Measurements from ENCODE around the gene GLB1L2.

The GLB1L2 gene

GRCh38 chr11:134289167-134289566 is 42.6 kb upstream of the GLB1L2 start:
- no peak for DNase-seq
- Histone ChIP-seq H3K9me3 (ENCODE audit: control extremely low read depth in 1 of 5, control insufficient read depth in 4 of 5, insufficient read depth in 2 of 5, low read depth in 1 of 5, low read length in 4 of 5) (no peaks in the 10 kb centered on the region), H3K36me3 (ENCODE audit: control insufficient read depth in 4 of 4, insufficient read depth in 4 of 4, low read length in 3 of 4) (no peaks in the 10 kb centered on the region), H3K4me1 (ENCODE audit: control extremely low read depth in 1 of 4, control insufficient read depth in 4 of 4, insufficient read depth in 4 of 4, low read length in 3 of 4) (no peaks in the 10 kb centered on the region), H3K27me3 (replicated peaks in 2 of 5; ENCODE audit: control insufficient read depth in 4 of 5, insufficient read depth in 5 of 5, low read length in 4 of 5) (peaks cover 0 to 6% (median 4%) of the 10 kb centered on the region in 5 experiments), H3K27ac (ENCODE audit: insufficient read depth in 1 of 2, low read depth in 1 of 2, low read length in 2 of 2, poor library complexity in 1 of 2, severe bottlenecking in 2 of 2) (no peak overlapping the region), H3K4me3 (ENCODE audit: control insufficient read depth in 1 of 7, extremely low read depth in 1 of 7, insufficient read depth in 4 of 7, low read depth in 2 of 7, low read length in 6 of 7) (no peak overlapping the region)
- whole genome bisulfite sequencing (ENCODE audit: insufficient coverage), result no CpG with 5 or more reads among the region's 4 CpGs
- POLR2A ChIA-PET, result no interaction called here
- CTCF ChIA-PET, result no interaction called here

DNA sequence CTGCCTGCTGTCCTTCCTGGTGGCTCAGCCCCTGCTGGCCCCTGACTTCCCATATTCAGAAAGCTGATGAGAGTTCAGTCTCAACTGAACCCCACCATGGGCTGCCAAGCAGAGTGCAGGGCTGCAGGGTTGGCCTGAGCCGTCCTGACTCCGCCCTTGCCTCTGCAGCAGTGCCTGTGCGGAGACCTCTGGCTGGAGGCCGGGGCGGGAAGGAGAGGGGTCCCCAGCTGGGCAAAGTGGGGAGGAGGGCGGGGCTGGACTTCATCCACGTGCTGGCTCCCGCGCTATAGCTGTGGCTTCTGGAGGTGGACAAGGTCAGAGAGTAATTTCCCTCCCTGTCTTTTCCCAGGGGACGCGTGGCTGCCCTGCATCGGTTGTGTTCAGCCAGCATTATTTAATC is 42.0 kb upstream of the GLB1L2 start:
- no peaks in the 10 kb centered on the region for H3K4me1 ChIP-seq (ENCODE audit: control extremely low read depth in 1 of 4, control insufficient read depth in 4 of 4, insufficient read depth in 4 of 4, low read length in 3 of 4)
- ChIA-PET CTCF (no interaction called here), POLR2A (no interaction called here)
- H3K27me3 ChIP-seq (replicated peaks in 2 of 5; ENCODE audit: control insufficient read depth in 4 of 5, insufficient read depth in 5 of 5, low read length in 4 of 5), result peaks cover 0 to 6% (median 4%) of the 10 kb centered on the region in 5 experiments
- H3K9me3 ChIP-seq (ENCODE audit: control extremely low read depth in 1 of 5, control insufficient read depth in 4 of 5, insufficient read depth in 2 of 5, low read depth in 1 of 5, low read length in 4 of 5), result no peaks in the 10 kb centered on the region
- WGBS (ENCODE audit: insufficient coverage), result 67% methylated on average over 7 of the region's 12 CpGs
- no peaks in the 10 kb centered on the region for H3K36me3 ChIP-seq (ENCODE audit: control insufficient read depth in 4 of 4, insufficient read depth in 4 of 4, low read length in 3 of 4)
- no peak overlapping the region for H3K27ac ChIP-seq (ENCODE audit: insufficient read depth in 1 of 2, low read depth in 1 of 2, low read length in 2 of 2, poor library complexity in 1 of 2, severe bottlenecking in 2 of 2)
- H3K4me3 ChIP-seq (ENCODE audit: control insufficient read depth in 1 of 7, extremely low read depth in 1 of 7, insufficient read depth in 4 of 7, low read depth in 2 of 7, low read length in 6 of 7), result no peak overlapping the region
- no peak for DNase-seq

DNA sequence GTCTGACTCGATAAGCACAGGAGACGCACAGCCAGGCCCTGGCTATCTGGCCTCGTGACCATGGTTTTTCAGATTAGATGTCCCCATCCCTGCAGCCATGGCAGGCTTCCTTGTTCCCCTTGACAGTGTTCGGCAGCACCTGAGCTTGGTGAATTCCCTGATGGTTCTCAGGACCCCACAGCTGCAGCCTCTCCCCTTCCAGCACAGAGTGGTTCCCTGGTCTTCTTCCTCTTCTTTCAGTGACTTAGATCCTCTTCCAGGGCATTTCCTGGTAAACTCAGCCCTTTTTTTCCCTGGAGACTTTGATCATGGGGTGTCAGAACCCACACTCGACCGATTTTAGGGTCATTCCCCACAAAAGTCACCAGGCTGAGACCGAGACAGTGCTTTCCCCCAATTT is 41.1 kb upstream of the GLB1L2 start:
- WGBS (ENCODE audit: insufficient coverage), result 97% methylated on average over 7 of the region's 7 CpGs
- peaks cover 0 to 6% (median 4%) of the 10 kb centered on the region in 5 experiments for H3K27me3 ChIP-seq (replicated peaks in 2 of 5; ENCODE audit: control insufficient read depth in 4 of 5, insufficient read depth in 5 of 5, low read length in 4 of 5)
- no peaks in the 10 kb centered on the region for H3K9me3 ChIP-seq (ENCODE audit: control extremely low read depth in 1 of 5, control insufficient read depth in 4 of 5, insufficient read depth in 2 of 5, low read depth in 1 of 5, low read length in 4 of 5)
- no peak for DNase-seq
- no peak overlapping the region for H3K4me3 ChIP-seq (ENCODE audit: control insufficient read depth in 1 of 7, extremely low read depth in 1 of 7, insufficient read depth in 4 of 7, low read depth in 2 of 7, low read length in 6 of 7)
- no peaks in the 10 kb centered on the region for H3K4me1 ChIP-seq (ENCODE audit: control extremely low read depth in 1 of 4, control insufficient read depth in 4 of 4, insufficient read depth in 4 of 4, low read length in 3 of 4)
- H3K36me3 ChIP-seq (ENCODE audit: control insufficient read depth in 4 of 4, insufficient read depth in 4 of 4, low read length in 3 of 4), result no peaks in the 10 kb centered on the region
- no peak overlapping the region for H3K27ac ChIP-seq (ENCODE audit: insufficient read depth in 1 of 2, low read depth in 1 of 2, low read length in 2 of 2, poor library complexity in 1 of 2, severe bottlenecking in 2 of 2)
- ChIA-PET CTCF (no interaction called here), POLR2A (no interaction called here)

DNA sequence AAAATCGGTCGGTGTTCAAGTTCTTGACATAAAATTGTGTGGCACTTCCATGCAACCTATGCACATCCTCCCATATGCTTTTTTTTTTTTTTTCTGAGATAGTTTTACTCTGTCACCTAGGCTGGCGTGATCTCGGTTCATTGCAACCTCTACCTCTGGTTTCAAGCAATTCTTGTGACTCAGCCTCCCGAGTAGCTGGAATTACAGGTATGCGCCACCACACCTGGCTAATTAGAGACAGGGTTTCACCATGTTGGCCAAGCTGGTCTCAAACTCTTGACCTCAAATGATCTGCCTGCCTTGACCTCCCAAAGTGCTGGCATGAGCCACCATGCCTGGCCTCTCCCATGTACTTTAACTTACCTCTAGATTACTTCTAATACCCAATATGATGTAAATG is 40.6 kb upstream of the GLB1L2 start:
- no peak overlapping the region for H3K4me3 ChIP-seq (ENCODE audit: control insufficient read depth in 1 of 7, extremely low read depth in 1 of 7, insufficient read depth in 4 of 7, low read depth in 2 of 7, low read length in 6 of 7)
- no peak for DNase-seq
- H3K4me1 ChIP-seq (ENCODE audit: control extremely low read depth in 1 of 4, control insufficient read depth in 4 of 4, insufficient read depth in 4 of 4, low read length in 3 of 4), result no peaks in the 10 kb centered on the region
- no peak overlapping the region for H3K27ac ChIP-seq (ENCODE audit: insufficient read depth in 1 of 2, low read depth in 1 of 2, low read length in 2 of 2, poor library complexity in 1 of 2, severe bottlenecking in 2 of 2)
- H3K27me3 ChIP-seq (replicated peaks in 2 of 5; ENCODE audit: control insufficient read depth in 4 of 5, insufficient read depth in 5 of 5, low read length in 4 of 5), result peaks cover 0 to 6% (median 4%) of the 10 kb centered on the region in 5 experiments
- ChIA-PET POLR2A (no interaction called here), CTCF (no interaction called here)
- H3K9me3 ChIP-seq (ENCODE audit: control extremely low read depth in 1 of 5, control insufficient read depth in 4 of 5, insufficient read depth in 2 of 5, low read depth in 1 of 5, low read length in 4 of 5), result no peaks in the 10 kb centered on the region
- no peaks in the 10 kb centered on the region for H3K36me3 ChIP-seq (ENCODE audit: control insufficient read depth in 4 of 4, insufficient read depth in 4 of 4, low read length in 3 of 4)
- 91% methylated on average over 6 of the region's 6 CpGs for whole genome bisulfite sequencing (ENCODE audit: insufficient coverage)

DNA sequence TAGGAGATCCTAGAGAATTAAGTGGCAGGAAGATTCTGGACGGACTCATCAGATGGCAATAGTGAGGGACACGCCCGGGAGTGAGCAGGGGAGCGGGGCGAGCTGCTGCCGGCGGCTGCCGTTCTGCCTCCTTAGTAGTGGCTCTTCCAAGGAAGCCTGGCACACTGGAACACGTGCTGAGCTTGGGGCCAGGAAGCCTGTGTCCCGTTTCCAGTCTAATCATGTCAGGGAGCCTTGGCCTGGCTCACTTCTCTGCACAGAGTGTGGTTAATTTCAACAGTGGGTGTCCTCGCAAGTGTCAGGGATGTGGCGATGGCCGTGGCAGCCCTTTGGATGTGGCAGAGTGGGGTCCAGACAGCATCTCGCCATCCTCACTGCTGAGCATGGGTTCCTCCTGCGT is 39.1 kb upstream of the GLB1L2 start:
- WGBS (ENCODE audit: insufficient coverage), result 84% methylated on average over 15 of the region's 15 CpGs

GRCh38 chr11:134293119-134294113 is 38.4 kb upstream of the GLB1L2 start:
- Histone ChIP-seq H3K4me3 (ENCODE audit: control insufficient read depth in 1 of 7, extremely low read depth in 1 of 7, insufficient read depth in 4 of 7, low read depth in 2 of 7, low read length in 6 of 7) (no peak overlapping the region), H3K27ac (ENCODE audit: insufficient read depth in 1 of 2, low read depth in 1 of 2, low read length in 2 of 2, poor library complexity in 1 of 2, severe bottlenecking in 2 of 2) (no peak overlapping the region), H3K27me3 (replicated peaks in 2 of 5; ENCODE audit: control insufficient read depth in 4 of 5, insufficient read depth in 5 of 5, low read length in 4 of 5) (peaks cover 0 to 4% (median 3%) of the 10 kb centered on the region in 5 experiments), H3K36me3 (ENCODE audit: control insufficient read depth in 4 of 4, insufficient read depth in 4 of 4, low read length in 3 of 4) (no peaks in the 10 kb centered on the region), H3K9me3 (ENCODE audit: control extremely low read depth in 1 of 5, control insufficient read depth in 4 of 5, insufficient read depth in 2 of 5, low read depth in 1 of 5, low read length in 4 of 5) (no peaks in the 10 kb centered on the region), H3K4me1 (ENCODE audit: control extremely low read depth in 1 of 4, control insufficient read depth in 4 of 4, insufficient read depth in 4 of 4, low read length in 3 of 4) (no peaks in the 10 kb centered on the region)
- POLR2A ChIA-PET, result no interaction called here
- WGBS (ENCODE audit: insufficient coverage), result 93% methylated on average over 16 of the region's 20 CpGs
- CTCF ChIA-PET, result no interaction called here
- no peak for DNase-seq

More for the DNA sequence above, 39.1 kb upstream of the GLB1L2 start:
- POLR2A ChIA-PET, result no interaction called here
- CTCF ChIA-PET, result no interaction called here
- Histone ChIP-seq H3K36me3 (ENCODE audit: control insufficient read depth in 4 of 4, insufficient read depth in 4 of 4, low read length in 3 of 4) (no peaks in the 10 kb centered on the region), H3K4me3 (ENCODE audit: control insufficient read depth in 1 of 7, extremely low read depth in 1 of 7, insufficient read depth in 4 of 7, low read depth in 2 of 7, low read length in 6 of 7) (no peak overlapping the region), H3K9me3 (ENCODE audit: control extremely low read depth in 1 of 5, control insufficient read depth in 4 of 5, insufficient read depth in 2 of 5, low read depth in 1 of 5, low read length in 4 of 5) (no peaks in the 10 kb centered on the region), H3K27me3 (replicated peaks in 2 of 5; ENCODE audit: control insufficient read depth in 4 of 5, insufficient read depth in 5 of 5, low read length in 4 of 5) (peaks cover 0 to 6% (median 3%) of the 10 kb centered on the region in 5 experiments), H3K27ac (ENCODE audit: insufficient read depth in 1 of 2, low read depth in 1 of 2, low read length in 2 of 2, poor library complexity in 1 of 2, severe bottlenecking in 2 of 2) (no peak overlapping the region), H3K4me1 (ENCODE audit: control extremely low read depth in 1 of 4, control insufficient read depth in 4 of 4, insufficient read depth in 4 of 4, low read length in 3 of 4) (no peaks in the 10 kb centered on the region)
- no peak for DNase-seq

- Histone ChIP-seq H3K27me3 (replicated peaks in 2 of 5; ENCODE audit: control insufficient read depth in 4 of 5, insufficient read depth in 5 of 5, low read length in 4 of 5) (peaks cover 0 to 3% (median 0%) of the 10 kb centered on the region in 5 experiments), H3K27ac (ENCODE audit: insufficient read depth in 1 of 2, low read depth in 1 of 2, low read length in 2 of 2, poor library complexity in 1 of 2, severe bottlenecking in 2 of 2) (no peak overlapping the region), H3K36me3 (ENCODE audit: control insufficient read depth in 4 of 4, insufficient read depth in 4 of 4, low read length in 3 of 4) (no peaks in the 10 kb centered on the region), H3K4me3 (ENCODE audit: control insufficient read depth in 1 of 7, extremely low read depth in 1 of 7, insufficient read depth in 4 of 7, low read depth in 2 of 7, low read length in 6 of 7) (no peak overlapping the region), H3K9me3 (ENCODE audit: control extremely low read depth in 1 of 5, control insufficient read depth in 4 of 5, insufficient read depth in 2 of 5, low read depth in 1 of 5, low read length in 4 of 5) (no peaks in the 10 kb centered on the region), H3K4me1 (ENCODE audit: control extremely low read depth in 1 of 4, control insufficient read depth in 4 of 4, insufficient read depth in 4 of 4, low read length in 3 of 4) (no peaks in the 10 kb centered on the region)
- CTCF ChIA-PET, result no interaction called here
- WGBS (ENCODE audit: insufficient coverage), result 90% methylated on average over 6 of the region's 9 CpGs
- DNase-seq, result no peak
- POLR2A ChIA-PET, result no interaction called here
Measured at GRCh38 chr11:134294664-134295063, 37.1 kb upstream of the GLB1L2 start.

Data from common myeloid progenitor, CD34-positive (primary cell).